DND-41 (cell line): ENCODE data around the gene TNKS2.
"Not testable (repeated sequence)": the region's sequence is repeated elsewhere in the genome, so short reads cannot be mapped to it uniquely, and the experiment has no call there.

Source experiments
- ATAC-seq: fragments of 200-7000 bp; cut with Tn5 transposase; 3 replicates; pipeline ENCODE4 v1.9.1; 2021; ENCODE audit warnings: low read depth; ENCODE audit not compliant: insufficient read depth
- DNase-seq: peaks from one replicate; pipeline ENCODE4 v3.0.0-alpha.2; 2020
- H2AFZ ChIP-seq: 2 replicates; pipeline ENCODE4 v1.6.0; 2012; ENCODE audit warnings: low read depth, low read length
- H3K27ac ChIP-seq: 2 replicates; pipeline ENCODE4 v1.5.1; 2012; ENCODE audit warnings: low read length, inconsistent platforms
- H3K27me3 ChIP-seq: fragments of 200-600 bp; sonication (generic); 2 replicates; pipeline ENCODE4 v1.6.0; 2012; ENCODE audit warnings: low read length, mild to moderate bottlenecking, inconsistent platforms; ENCODE audit not compliant: insufficient read depth, poor library complexity
- H3K36me3 ChIP-seq: 2 replicates; pipeline ENCODE4 v1.5.1; 2012; ENCODE audit warnings: low read length, inconsistent platforms; ENCODE audit not compliant: insufficient read depth
- H3K4me1 ChIP-seq: 2 replicates; pipeline ENCODE4 v1.5.1; 2012; ENCODE audit warnings: mild to moderate bottlenecking, low read length; ENCODE audit not compliant: insufficient read depth
- H3K4me2 ChIP-seq: 2 replicates; pipeline ENCODE4 v1.6.0; 2012; ENCODE audit warnings: mild to moderate bottlenecking, moderate library complexity, low read length, inconsistent platforms; ENCODE audit not compliant: insufficient read depth
- H3K4me3 ChIP-seq, 2 experiments: fragments of 200-600 bp in 1 of 2; shearing (Covaris generic) in 1 of 2; 2 replicates each; pipeline ENCODE4 v1.5.1; 2012 to 2016; ENCODE audit warnings: inconsistent platforms in 2 of 2, low read length in 2 of 2, mild to moderate bottlenecking in 2 of 2, low read depth in 1 of 2, moderate library complexity in 1 of 2
- H3K79me2 ChIP-seq: 2 replicates; pipeline ENCODE4 v1.6.0; 2012; ENCODE audit warnings: low read length, inconsistent platforms; ENCODE audit not compliant: insufficient read depth
- H3K9ac ChIP-seq: 2 replicates; pipeline ENCODE4 v1.6.0; 2012; ENCODE audit warnings: low read depth, mild to moderate bottlenecking, inconsistent platforms, low read length, moderate library complexity
- H3K9me3 ChIP-seq: 2 replicates; pipeline ENCODE4 v1.5.1; 2012; ENCODE audit warnings: low read length, moderate library complexity, mild to moderate bottlenecking, inconsistent platforms; ENCODE audit not compliant: insufficient read depth, severe bottlenecking
- H4K20me1 ChIP-seq: 2 replicates; pipeline ENCODE4 v1.6.0; 2012; ENCODE audit warnings: low read length; ENCODE audit not compliant: insufficient read depth
- CTCF ChIP-seq: IDR thresholded peaks from 2 replicates; pipeline ENCODE4 v1.5.1; 2012; ENCODE audit warnings: borderline replicate concordance, low read length, moderate library complexity, mild to moderate bottlenecking; ENCODE audit not compliant: poor library complexity, severe bottlenecking; ENCODE audit errors: extremely low read depth
- EZH2 ChIP-seq: IDR thresholded peaks from 3 replicates; pipeline ENCODE4 v1.6.1; 2012; ENCODE audit warnings: borderline replicate concordance, low read depth, mild to moderate bottlenecking, moderate library complexity, low read length, inconsistent platforms; ENCODE audit not compliant: severe bottlenecking

TNKS2 gene

GRCh38 chr10:91797874-91798648, at the start of gene TNKS2:
TNKS2 (plus strand) TSS chr10:91798426; CDS start chr10:91798691, 265 bp downstream.
- H4K20me1 ChIP-seq: peaks cover 18% of the 10 kb centered on the region; the same call in 1 of the 2 replicates
- H3K36me3 ChIP-seq: peaks cover 15% of the 10 kb centered on the region
- peaks cover 62% of the 10 kb centered on the region for H3K79me2 ChIP-seq
- H2AFZ ChIP-seq: peak within 1 kb of the TSS; percentile 87
- H3K4me1 ChIP-seq: peaks cover 53% of the 10 kb centered on the region
- peak; percentile 96 for DNase-seq
- peak within 1 kb of the TSS; percentile 74 for H3K9ac ChIP-seq
- ATAC-seq: peak; percentile 85
- H3K27me3 ChIP-seq: no peaks in the 10 kb centered on the region
- peak within 1 kb of the TSS; percentile 81 for H3K4me2 ChIP-seq
- TF ChIP-seq CTCF (no peak), EZH2 (no peak)
- H3K4me3 ChIP-seq: peak within 1 kb of the TSS; percentile 48 to 94
- H3K9me3 ChIP-seq: no peaks in the 10 kb centered on the region
- peak within 1 kb of the TSS; percentile 91 for H3K27ac ChIP-seq

GRCh38 chr10:91749592-91749991, 48.6 kb upstream of the TNKS2 start:
- H2AFZ ChIP-seq, DNase-seq, H3K4me1 ChIP-seq, H3K4me3 ChIP-seq, H3K9ac ChIP-seq, H3K27me3 ChIP-seq, H4K20me1 ChIP-seq, H3K36me3 ChIP-seq, ATAC-seq, H3K79me2 ChIP-seq, H3K27ac ChIP-seq, H3K9me3 ChIP-seq, H3K4me2 ChIP-seq: not testable (repeated sequence)

GRCh38 chr10:91756286-91756685, 41.9 kb upstream of the TNKS2 start:
- Histone ChIP-seq H3K27me3 (peaks cover 3% of the 10 kb centered on the region), H3K4me1 (no peaks in the 10 kb centered on the region), H3K9ac (no peak overlapping the region), H3K79me2 (no peaks in the 10 kb centered on the region), H3K4me3 (no peak overlapping the region), H3K9me3 (no peaks in the 10 kb centered on the region), H4K20me1 (no peaks in the 10 kb centered on the region), H3K27ac (no peak overlapping the region), H3K4me2 (no peak overlapping the region), H2AFZ (no peak overlapping the region), H3K36me3 (no peaks in the 10 kb centered on the region)
- DNase-seq (no peak), ATAC-seq (no peak)
- no peak for TF ChIP-seq CTCF
- no peak for TF ChIP-seq EZH2

GRCh38 chr10:91758303-91759146, 39.7 kb upstream of the TNKS2 start:
- Histone ChIP-seq H3K9me3 (no peaks in the 10 kb centered on the region), H3K36me3 (no peaks in the 10 kb centered on the region), H3K4me1 (no peaks in the 10 kb centered on the region), H3K9ac (no peak overlapping the region), H4K20me1 (no peaks in the 10 kb centered on the region), H3K4me3 (no peak overlapping the region), H3K27me3 (peaks cover 3% of the 10 kb centered on the region), H2AFZ (no peak overlapping the region), H3K4me2 (no peak overlapping the region), H3K79me2 (no peaks in the 10 kb centered on the region), H3K27ac (no peak overlapping the region)
- peak; percentile 70 for TF ChIP-seq CTCF
- TF ChIP-seq EZH2: no peak
- ATAC-seq (peak; percentile 69; the same call in 2 of the 3 replicates), DNase-seq (no peak)
